Gastroesophageal sphincter (tissue), 4 donors: ENCODE results near the gene PI4KA. TPM values are rescaled to one million over a fixed set of nuclear protein-coding genes. Genes with fewer than 3 reads are reported as not detected.

Source experiments
- ATAC-seq: fragments of 150-250 bp; one replicate; pipeline ENCODE4 v1.9.1; 2016; ENCODE audit warnings: mild to moderate bottlenecking, moderate library complexity
- H3K27ac ChIP-seq, 4 donors: fragments of 200-600 bp; sonication (generic) in 3 of 4; 1 replicate in 3 of 4; 2 replicates in 1 of 4; pipeline ENCODE4 v1.5.1; 2016 to 2019
- H3K27me3 ChIP-seq: fragments of 200-600 bp; sonication (generic); one replicate; pipeline ENCODE4 v1.5.1; 2019
- H3K36me3 ChIP-seq, 2 donors: fragments of 200-600 bp; sonication (generic); one replicate each; pipeline ENCODE4 v1.5.1; 2019; ENCODE audit warnings: control low read depth in 1 of 2
- H3K4me1 ChIP-seq, 3 donors: fragments of 200-600 bp; sonication (generic); 1 replicate in 2 of 3; 2 replicates in 1 of 3; pipeline ENCODE4 v1.5.1; 2016 to 2019; ENCODE audit warnings: control low read depth in 2 of 3
- H3K4me3 ChIP-seq, 2 donors: fragments of 200-600 bp; sonication (generic); one replicate each; pipeline ENCODE4 v1.5.1; 2019; ENCODE audit warnings: mild to moderate bottlenecking in 1 of 2, moderate library complexity in 1 of 2
- H3K9me3 ChIP-seq, 3 donors: fragments of 200-600 bp; sonication (generic); one replicate each; pipeline ENCODE4 v1.5.1; 2017 to 2019; ENCODE audit warnings: control low read depth in 2 of 3
- CTCF ChIP-seq, 4 experiments: fragments of 200-600 bp in 2 of 4; fragments of 450-650 bp in 2 of 4; sonication (generic) in 1 of 4; IDR thresholded peaks; one replicate each; pipeline ENCODE4 v1.5.1; 2017 to 2019; ENCODE audit warnings: antibody characterized with exemption in 4 of 4, mild to moderate bottlenecking in 2 of 4, moderate library complexity in 2 of 4
- EP300 ChIP-seq: sonication (generic); formaldehyde crosslinking; IDR thresholded peaks from one replicate; pipeline ENCODE4 v1.6.1; 2017; ENCODE audit warnings: antibody characterized with exemption, mild to moderate bottlenecking
- POLR2A ChIP-seq, 2 donors: fragments of 450-650 bp; IDR thresholded peaks; one replicate each; pipeline ENCODE4 v1.6.1; 2017; ENCODE audit warnings: antibody characterized with exemption in 2 of 2, mild to moderate bottlenecking in 2 of 2, moderate library complexity in 1 of 2
- POLR2AphosphoS5 ChIP-seq: sonication (generic); formaldehyde crosslinking; IDR thresholded peaks from one replicate; pipeline ENCODE4 v1.6.1; 2017; ENCODE audit warnings: antibody characterized with exemption
- WGBS, 2 donors: methylation state at CpG; one replicate each; pipeline ENCODE4 v1.1.5; 2018; ENCODE audit warnings: low coverage in 1 of 2; 5-methylcytosine and 5-hydroxymethylcytosine counted together
- total RNA-seq, 4 donors: library from RNA; depleted of rRNA; stranded (reverse); fragments of >200 nt; gene quantifications; one replicate each; pipeline ENCODE4 v1.1.0, GENCODE V29; 2016

The PI4KA gene
- total RNA-seq, 4 donors from 2014 or later: 45.7 to 113 (median 87.5) TPM

DNA sequence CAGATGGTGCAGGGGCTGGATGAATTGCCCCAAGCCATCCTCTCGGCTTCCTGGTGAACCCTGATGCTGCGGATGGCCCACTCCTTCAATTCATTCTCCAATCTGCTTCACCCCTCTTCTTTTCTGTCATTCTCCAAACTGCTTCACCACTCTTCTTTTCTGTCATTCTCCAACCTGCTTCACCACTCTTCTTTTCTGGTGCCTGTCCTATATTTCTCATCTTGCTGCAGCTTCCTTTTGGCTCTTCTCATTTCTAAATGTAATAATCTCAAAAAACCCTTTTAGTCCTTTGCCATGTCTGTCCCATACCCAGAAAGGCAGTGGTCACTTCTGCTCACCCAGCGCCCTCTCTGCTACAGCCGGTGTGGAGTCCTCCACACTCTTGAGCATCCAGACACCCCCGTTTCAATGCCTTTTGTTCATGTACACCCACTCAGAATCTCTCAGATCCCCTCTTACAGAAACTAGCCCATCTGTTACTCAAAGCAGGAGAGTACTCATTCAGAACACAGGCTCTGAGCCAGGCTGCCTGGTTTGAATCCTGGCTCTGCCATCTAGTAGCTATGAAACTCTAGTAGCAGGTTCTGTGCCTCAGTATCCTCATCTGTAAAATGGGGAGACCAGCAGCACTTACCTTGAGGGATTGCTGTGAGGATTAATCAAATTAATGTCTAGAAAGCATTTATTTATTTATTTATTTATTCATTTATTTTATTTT, 69.8 kb downstream of the PI4KA start:
- no peak overlapping the region for H3K4me3 ChIP-seq
- no peak for TF ChIP-seq POLR2A (IDR thresholded peaks at IDR 0.05)
- no peak for TF ChIP-seq POLR2AphosphoS5
- no peak for TF ChIP-seq EP300
- TF ChIP-seq CTCF (IDR thresholded peaks at IDR 0.05): no peak
- no peaks in the 10 kb centered on the region for H3K9me3 ChIP-seq
- H3K27me3 ChIP-seq: no peaks in the 10 kb centered on the region
- peaks cover 0 to 86% of the 10 kb centered on the region in 2 donors for H3K36me3 ChIP-seq
- H3K4me1 ChIP-seq: peaks cover 0 to 3% (median 0%) of the 10 kb centered on the region in 3 donors
- WGBS, 2 donors: 93 to 98% methylated on average over 5 of the region's 5 CpGs
- H3K27ac ChIP-seq: no peak overlapping the region
- ATAC-seq: no peak

- TF ChIP-seq EP300 (no peak), POLR2AphosphoS5 (no peak), POLR2A (IDR thresholded peaks at IDR 0.05) (no peak), CTCF (IDR thresholded peaks at IDR 0.05) (no peak)
- no peaks in the 10 kb centered on the region for H3K27me3 ChIP-seq
- H3K36me3 ChIP-seq: peaks cover 0 to 85% of the 10 kb centered on the region in 2 donors
- no peak for ATAC-seq
- H3K4me1 ChIP-seq: no peaks in the 10 kb centered on the region
- no peak overlapping the region for H3K4me3 ChIP-seq
- no peaks in the 10 kb centered on the region for H3K9me3 ChIP-seq
- WGBS, 2 donors: 65 to 69% methylated on average over 2 of the region's 4 CpGs
- H3K27ac ChIP-seq: no peak overlapping the region
Measured at GRCh38 chr22:20787746-20788626, 70.6 kb downstream of the PI4KA start.

GRCh38 chr22:20787223-20787622, 71.4 kb downstream of the PI4KA start:
- H3K36me3 ChIP-seq: peaks cover 0 to 83% of the 10 kb centered on the region in 2 donors
- ATAC-seq: no peak
- no peaks in the 10 kb centered on the region for H3K9me3 ChIP-seq
- no peaks in the 10 kb centered on the region for H3K27me3 ChIP-seq
- no peak overlapping the region for H3K27ac ChIP-seq
- H3K4me1 ChIP-seq: no peaks in the 10 kb centered on the region
- TF ChIP-seq EP300 (no peak), POLR2AphosphoS5 (no peak), CTCF (IDR thresholded peaks at IDR 0.05) (no peak), POLR2A (IDR thresholded peaks at IDR 0.05) (no peak)
- no peak overlapping the region for H3K4me3 ChIP-seq
- 96% methylated on average over 4 of the region's 4 CpGs; no CpG with 5 or more reads in 1 of the 2 donors for WGBS, 2 donors

DNA sequence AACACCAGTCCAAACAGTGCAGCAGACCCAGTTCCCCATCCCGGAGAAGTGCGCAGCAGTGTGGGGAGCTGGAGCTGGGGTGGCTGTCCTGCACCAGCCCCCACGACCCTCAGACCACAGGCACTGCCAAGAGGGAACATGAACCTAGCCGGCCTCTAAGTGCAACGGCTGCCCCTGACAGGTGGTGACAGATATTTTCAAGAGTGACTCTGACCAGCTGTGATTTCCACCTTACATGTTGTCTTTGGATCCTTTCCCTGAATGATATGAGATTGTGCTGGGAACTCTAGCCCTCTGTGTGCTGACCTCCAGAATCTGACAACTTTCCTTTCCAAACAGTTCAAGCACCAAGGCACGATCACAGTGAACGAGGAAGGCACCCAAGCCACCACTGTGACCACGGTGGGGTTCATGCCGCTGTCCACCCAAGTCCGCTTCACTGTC, 72.1 kb downstream of the PI4KA start:
- Histone ChIP-seq H3K36me3 (peaks cover 0 to 83% of the 10 kb centered on the region in 2 donors), H3K4me1 (no peaks in the 10 kb centered on the region), H3K27me3 (no peaks in the 10 kb centered on the region), H3K9me3 (no peaks in the 10 kb centered on the region), H3K4me3 (no peak overlapping the region), H3K27ac (no peak overlapping the region)
- TF ChIP-seq EP300: no peak
- no peak for TF ChIP-seq POLR2AphosphoS5
- TF ChIP-seq CTCF (IDR thresholded peaks at IDR 0.05): no peak
- TF ChIP-seq POLR2A (IDR thresholded peaks at IDR 0.05): no peak
- ATAC-seq: no peak
- 78 to 83% methylated on average over 1 to 9 of the region's 10 CpGs for WGBS, 2 donors
